HL-60 (cell line): ENCODE data around the gene ACBD5.

Experiments used
- POLR2AphosphoS5 ChIP-seq: IDR thresholded peaks from 2 replicates; pipeline ENCODE4 v1.6.1; 2012; ENCODE audit warnings: low read depth
- TF ChIP-seq, protein P1 (sequence below): IDR thresholded peaks from one replicate; pipeline ENCODE4 v1.5.1; 2011; ENCODE audit warnings: low read length, control low read depth, inconsistent platforms; ENCODE audit not compliant: insufficient read depth

- TF ChIP-seq, protein P1, sequence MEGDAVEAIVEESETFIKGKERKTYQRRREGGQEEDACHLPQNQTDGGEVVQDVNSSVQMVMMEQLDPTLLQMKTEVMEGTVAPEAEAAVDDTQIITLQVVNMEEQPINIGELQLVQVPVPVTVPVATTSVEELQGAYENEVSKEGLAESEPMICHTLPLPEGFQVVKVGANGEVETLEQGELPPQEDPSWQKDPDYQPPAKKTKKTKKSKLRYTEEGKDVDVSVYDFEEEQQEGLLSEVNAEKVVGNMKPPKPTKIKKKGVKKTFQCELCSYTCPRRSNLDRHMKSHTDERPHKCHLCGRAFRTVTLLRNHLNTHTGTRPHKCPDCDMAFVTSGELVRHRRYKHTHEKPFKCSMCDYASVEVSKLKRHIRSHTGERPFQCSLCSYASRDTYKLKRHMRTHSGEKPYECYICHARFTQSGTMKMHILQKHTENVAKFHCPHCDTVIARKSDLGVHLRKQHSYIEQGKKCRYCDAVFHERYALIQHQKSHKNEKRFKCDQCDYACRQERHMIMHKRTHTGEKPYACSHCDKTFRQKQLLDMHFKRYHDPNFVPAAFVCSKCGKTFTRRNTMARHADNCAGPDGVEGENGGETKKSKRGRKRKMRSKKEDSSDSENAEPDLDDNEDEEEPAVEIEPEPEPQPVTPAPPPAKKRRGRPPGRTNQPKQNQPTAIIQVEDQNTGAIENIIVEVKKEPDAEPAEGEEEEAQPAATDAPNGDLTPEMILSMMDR = no peak
- TF ChIP-seq POLR2AphosphoS5 = no peak
Measured at GRCh38 chr10:27247441-27247840, 6.8 kb upstream of the ACBD5 start.
